Coronary artery (tissue), 2 donors: Measurements from ENCODE around the gene UCKL1.

Source experiments
- DNase-seq: peaks from one replicate; pipeline ENCODE4 v3.0.0-alpha.2; 2017; ENCODE audit warnings: low spot score
- H3K27ac ChIP-seq, 2 donors: fragments of 200-600 bp; sonication (generic); one replicate each; pipeline ENCODE4 v1.5.1; 2016 to 2019
- H3K4me3 ChIP-seq: fragments of 200-600 bp; sonication (generic); 2 replicates; pipeline ENCODE4 v1.5.1; 2016; ENCODE audit warnings: mild to moderate bottlenecking, moderate library complexity
- TF ChIP-seq, protein P1 (sequence below): fragments of 200-600 bp; sonication (generic); IDR thresholded peaks from one replicate; pipeline ENCODE4 v1.5.1; 2019; ENCODE audit warnings: antibody characterized with exemption

UCKL1 gene

DNA sequence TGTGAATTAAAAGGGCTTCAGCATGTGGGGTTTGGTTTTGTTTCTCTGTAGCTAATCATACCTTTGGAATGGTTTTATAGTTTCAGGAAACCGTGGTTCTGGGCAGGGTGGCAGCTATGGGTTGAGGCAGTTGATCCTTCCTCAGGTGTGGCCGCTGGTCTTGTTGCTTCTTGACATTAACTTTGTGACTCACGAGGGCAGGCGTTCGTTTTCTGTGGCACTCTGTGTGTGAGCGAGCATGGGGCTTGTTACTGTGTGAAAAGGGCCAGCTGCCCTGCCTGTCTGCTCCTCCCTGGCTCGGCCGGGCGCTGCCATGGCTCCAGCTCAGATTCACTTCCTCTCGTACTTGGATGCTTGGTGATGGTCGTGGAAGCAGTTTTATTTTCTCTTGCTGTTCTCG lies 45.0 kb downstream of the UCKL1 start:
- TF ChIP-seq, protein P1, sequence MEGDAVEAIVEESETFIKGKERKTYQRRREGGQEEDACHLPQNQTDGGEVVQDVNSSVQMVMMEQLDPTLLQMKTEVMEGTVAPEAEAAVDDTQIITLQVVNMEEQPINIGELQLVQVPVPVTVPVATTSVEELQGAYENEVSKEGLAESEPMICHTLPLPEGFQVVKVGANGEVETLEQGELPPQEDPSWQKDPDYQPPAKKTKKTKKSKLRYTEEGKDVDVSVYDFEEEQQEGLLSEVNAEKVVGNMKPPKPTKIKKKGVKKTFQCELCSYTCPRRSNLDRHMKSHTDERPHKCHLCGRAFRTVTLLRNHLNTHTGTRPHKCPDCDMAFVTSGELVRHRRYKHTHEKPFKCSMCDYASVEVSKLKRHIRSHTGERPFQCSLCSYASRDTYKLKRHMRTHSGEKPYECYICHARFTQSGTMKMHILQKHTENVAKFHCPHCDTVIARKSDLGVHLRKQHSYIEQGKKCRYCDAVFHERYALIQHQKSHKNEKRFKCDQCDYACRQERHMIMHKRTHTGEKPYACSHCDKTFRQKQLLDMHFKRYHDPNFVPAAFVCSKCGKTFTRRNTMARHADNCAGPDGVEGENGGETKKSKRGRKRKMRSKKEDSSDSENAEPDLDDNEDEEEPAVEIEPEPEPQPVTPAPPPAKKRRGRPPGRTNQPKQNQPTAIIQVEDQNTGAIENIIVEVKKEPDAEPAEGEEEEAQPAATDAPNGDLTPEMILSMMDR: no peak
- Histone ChIP-seq H3K27ac (no peak overlapping the region), H3K4me3 (no peak overlapping the region)
- DNase-seq: no peak

DNA sequence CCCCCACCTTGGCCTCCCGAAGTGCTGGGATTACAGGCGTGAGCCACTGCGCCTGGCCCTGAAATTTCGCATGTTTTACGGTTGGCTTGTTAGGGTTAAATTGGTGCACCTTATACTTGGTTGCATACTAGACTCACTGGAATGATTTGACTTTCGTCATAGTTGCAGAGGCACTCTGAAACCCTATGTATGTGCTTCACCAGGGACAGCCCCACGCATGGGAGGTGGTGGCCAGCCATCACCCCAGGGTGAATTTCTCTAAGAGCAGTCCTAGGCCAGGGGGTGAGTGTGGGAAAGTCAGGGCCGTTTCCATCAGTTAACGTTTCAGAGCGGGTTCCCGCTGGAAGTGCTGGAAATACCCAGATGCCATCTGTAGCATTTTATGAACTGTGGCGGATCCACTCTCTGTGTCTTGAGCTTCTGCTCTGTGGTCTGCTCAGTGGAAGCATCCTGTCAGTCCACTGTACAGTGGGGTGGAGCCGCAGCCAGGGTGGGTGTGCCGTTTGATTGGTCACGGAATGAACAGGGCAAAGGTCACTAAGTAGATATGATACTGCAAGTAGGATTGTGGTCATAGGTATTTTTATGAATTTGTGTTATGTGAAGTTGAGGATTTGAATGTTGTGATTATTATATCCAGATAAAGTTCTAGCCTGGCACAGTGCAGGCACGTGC lies 48.1 kb downstream of the UCKL1 start:
- TF ChIP-seq, protein P1: no peak
- no peak overlapping the region for H3K4me3 ChIP-seq
- no peak overlapping the region for H3K27ac ChIP-seq
- no peak for DNase-seq

DNA sequence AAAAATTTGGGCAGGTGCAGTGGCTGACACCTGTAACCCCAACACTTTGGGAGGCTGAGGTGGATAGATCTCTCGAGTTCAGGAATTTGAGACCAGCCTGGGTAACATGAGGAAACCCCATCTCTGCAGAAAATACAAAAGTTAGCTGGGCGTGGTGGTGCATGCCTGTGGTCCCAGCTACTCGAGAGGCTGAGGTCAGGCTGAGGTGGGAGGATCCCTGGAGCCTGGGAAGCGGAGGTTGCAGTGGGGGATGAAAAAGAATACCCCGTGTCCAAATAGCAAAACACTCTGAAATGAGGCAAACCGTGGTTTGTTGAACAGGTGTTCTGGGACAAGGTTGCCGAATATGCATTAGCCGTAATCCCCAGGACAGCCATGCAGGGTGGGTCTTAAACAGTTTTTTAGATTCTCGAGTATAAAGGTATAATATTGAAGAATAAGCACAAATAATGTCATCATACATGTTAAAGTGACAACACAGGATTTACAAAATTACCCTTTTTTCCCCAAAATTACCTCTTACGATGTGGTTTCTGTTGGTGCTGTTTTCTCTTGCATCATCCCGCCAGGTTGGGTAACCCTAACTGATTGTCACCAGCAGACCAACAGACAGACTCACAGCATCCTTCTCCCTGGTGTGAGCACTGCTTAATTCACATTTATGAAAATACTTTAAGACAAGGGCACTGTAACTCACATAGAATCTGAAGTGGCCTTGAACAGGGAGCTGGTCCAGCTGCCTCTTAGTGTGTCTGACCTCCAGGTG lies 52.2 kb downstream of the UCKL1 start:
- Histone ChIP-seq H3K27ac (no peak overlapping the region), H3K4me3 (no peak overlapping the region)
- no peak for DNase-seq
- TF ChIP-seq, protein P1: no peak

DNA sequence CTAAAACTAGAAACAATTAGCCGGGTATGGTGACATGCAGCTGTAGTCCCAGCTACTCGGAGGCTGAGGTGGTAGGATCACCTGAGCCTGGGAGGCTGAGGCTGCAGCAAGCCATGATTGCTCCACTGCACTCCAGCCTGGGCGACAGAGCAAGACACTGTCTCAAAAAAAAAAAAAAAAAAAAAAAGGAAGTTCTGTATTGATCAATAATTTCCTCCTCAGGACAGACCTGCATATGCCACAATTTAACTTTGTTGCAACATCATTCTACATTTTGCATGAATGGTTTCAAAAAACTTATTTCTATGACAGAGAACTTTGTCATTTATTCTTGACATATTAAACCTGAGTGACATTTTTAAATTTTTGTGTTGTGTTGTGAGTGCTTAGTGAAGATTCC lies 55.8 kb downstream of the UCKL1 start:
- Histone ChIP-seq H3K27ac (no peak overlapping the region), H3K4me3 (no peak overlapping the region)
- TF ChIP-seq, protein P1: no peak
- DNase-seq: no peak

DNA sequence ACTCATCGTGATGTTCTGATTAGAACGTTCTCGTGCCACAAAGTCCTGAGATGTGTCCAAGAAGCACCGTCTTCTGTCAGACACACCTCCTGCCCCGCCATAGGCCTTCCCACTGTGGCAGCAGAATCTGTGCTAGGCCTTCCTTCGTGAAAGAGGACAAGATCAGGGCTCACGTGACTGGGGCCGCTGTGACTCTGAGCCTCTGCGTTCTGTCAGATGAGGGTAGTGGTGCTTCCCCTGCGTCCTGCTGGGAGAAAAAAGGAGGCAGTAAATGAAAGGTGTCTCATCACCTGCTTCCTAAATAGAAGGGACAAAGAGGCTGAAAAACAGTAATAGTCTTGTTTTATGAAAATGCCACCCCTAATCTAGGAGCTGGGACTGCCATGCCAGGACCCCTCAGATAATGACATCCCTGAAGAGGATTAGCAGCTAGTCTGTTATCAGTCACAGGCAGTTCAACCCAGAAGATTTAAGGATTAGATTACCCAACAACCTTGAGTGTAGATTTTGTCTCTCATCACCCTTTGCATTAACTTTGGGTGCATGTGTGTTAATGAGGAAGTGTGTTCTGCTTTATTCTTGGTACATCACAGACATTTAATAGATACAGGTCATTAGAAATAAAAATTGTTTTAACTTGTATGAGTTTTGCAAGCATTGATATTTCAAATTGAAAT lies 57.2 kb downstream of the UCKL1 start:
- Histone ChIP-seq H3K27ac (no peak overlapping the region), H3K4me3 (no peak overlapping the region)
- DNase-seq: no peak
- TF ChIP-seq, protein P1: no peak

DNA sequence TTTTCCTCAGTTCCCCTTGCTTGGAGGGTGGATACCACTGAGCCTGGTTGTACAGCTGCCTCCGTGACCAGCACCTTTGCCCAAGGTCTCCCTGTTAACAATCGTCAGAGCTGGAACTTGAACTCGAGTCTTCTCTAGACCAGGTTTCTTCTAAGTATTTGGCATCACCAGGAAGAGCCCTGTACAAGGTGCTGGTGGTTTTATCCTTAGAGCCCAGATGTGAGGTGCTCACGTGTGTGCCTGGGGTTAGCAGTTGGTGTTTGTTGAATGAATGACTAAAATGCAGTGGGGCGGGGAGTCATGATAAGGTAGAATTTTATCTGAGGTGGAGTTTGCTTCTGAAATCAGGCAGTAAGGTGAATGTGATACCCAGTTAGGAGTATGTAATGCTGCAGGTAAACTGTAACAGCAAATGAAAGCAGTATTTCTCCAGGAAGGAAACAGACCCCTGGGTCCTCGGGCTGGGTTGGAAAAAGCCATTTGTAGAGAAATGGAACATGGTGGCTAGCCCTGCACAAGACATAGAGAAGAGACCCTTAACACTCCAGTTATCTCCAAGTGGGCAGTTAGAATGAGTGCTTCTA lies 58.1 kb downstream of the UCKL1 start:
- Histone ChIP-seq H3K27ac (no peak overlapping the region), H3K4me3 (no peak overlapping the region)
- no peak for DNase-seq
- TF ChIP-seq, protein P1: no peak
